Fibroblast of lung (primary cell): ENCODE results near the gene CRELD2.

Experiments
- EZH2 ChIP-seq: IDR thresholded peaks from 2 replicates; pipeline ENCODE4 v1.5.1; 2012; ENCODE audit warnings: low read length, control low read depth, mild to moderate bottlenecking; ENCODE audit errors: missing control alignments
- TF ChIP-seq, protein P1 (sequence below), 2 donors: IDR thresholded peaks in 1 of 2; conservative IDR thresholded peaks in 1 of 2; 1 replicate in 1 of 2; 2 replicates in 1 of 2; pipeline ENCODE4 v1.5.1; 2011 to 2012; ENCODE audit warnings: low read length in 2 of 2, control low read depth in 1 of 2, inconsistent platforms in 1 of 2, low read depth in 1 of 2, mild to moderate bottlenecking in 1 of 2

DNA sequence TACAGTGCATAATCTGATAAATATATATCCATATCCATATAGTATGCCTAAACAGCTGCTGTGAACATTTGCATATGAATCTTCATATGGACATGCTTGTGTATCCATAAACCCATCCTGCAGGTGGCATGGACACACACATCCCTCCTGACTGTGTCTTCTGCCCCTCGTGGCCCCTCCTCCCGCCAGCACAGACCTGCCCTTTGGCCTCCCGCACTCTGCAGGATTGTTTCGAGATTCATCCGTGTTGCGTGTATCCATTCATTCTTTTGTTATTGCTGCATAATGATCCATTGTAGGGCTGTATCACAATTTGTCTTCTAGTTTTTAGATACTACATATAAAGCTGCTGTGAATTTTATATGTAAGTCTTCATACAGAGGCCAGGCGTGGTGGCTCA lies 40.8 kb upstream of the CRELD2 start:
- TF ChIP-seq, protein P1, sequence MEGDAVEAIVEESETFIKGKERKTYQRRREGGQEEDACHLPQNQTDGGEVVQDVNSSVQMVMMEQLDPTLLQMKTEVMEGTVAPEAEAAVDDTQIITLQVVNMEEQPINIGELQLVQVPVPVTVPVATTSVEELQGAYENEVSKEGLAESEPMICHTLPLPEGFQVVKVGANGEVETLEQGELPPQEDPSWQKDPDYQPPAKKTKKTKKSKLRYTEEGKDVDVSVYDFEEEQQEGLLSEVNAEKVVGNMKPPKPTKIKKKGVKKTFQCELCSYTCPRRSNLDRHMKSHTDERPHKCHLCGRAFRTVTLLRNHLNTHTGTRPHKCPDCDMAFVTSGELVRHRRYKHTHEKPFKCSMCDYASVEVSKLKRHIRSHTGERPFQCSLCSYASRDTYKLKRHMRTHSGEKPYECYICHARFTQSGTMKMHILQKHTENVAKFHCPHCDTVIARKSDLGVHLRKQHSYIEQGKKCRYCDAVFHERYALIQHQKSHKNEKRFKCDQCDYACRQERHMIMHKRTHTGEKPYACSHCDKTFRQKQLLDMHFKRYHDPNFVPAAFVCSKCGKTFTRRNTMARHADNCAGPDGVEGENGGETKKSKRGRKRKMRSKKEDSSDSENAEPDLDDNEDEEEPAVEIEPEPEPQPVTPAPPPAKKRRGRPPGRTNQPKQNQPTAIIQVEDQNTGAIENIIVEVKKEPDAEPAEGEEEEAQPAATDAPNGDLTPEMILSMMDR (conservative IDR thresholded peaks at IDR 0.05 in 1 of 2, IDR thresholded peaks at IDR 0.05 in 1 of 2; ENCODE audit: low read depth in 1 of 2, low read length in 2 of 2) = no peak
- no peak for TF ChIP-seq EZH2
